Measurements from ENCODE around the gene RNF144A.

DNA sequence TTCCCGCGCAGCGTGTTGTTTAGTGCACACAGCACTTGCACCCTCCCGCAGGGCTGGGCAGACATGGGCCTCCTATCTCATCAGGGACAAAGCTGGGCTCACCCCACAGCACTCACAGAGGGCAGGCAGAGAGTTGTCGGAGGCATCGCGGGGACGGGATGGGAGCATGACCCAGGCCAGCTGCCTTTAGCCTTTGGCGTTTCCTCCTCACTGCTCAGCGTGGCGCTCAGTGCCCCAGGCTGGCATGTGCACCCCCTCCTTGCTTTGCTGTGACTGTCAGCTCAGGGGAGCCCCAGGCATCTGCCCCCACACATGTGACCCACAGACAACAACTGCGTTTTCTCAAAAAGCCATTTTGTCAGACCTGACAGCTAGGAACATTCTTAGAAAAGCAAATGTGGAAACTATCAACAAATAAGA lies 101.1 kb downstream of the RNF144A start:
- TF ChIP-seq RFX5 (IDR thresholded peaks at IDR 0.05; ENCODE audit: low read depth, low read length) (no peak), STAT3 (IDR thresholded peaks at IDR 0.05; ENCODE audit: low read depth, low read length) (no peak)
